ENCODE results near the gene LMLN. TPM values are rescaled to one million over a fixed set of nuclear protein-coding genes. Genes with fewer than 3 reads are reported as not detected.
"Not testable (repeated sequence)": the region's sequence is repeated elsewhere in the genome, so short reads cannot be mapped to it uniquely, and the experiment has no call there.

LMLN gene
- total RNA-seq, 1 donor from 2014 or later, result 2.7 TPM

DNA sequence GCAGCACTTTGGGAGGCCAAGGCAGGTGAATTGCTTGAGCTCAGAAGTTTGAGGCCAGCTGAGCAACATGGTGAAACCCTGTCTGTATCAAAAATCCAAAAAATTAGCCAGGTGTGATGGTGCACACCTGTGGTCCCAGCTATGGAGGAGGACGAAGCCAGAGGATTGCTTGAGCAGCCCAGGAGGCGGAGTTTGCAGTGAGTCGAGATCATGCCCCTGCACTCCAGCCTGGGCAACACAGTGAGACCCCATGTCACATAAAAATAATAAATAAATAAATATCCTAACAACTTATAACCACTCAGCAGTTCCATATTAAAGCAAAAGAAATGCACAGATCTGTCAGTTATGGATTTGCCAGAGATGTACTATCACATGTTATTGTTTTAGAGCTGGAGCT is 62.6 kb downstream of the LMLN start:
- no peak for ATAC-seq
- DNase-seq (ENCODE audit: low spot score), result no peak

- ATAC-seq, result no peak
- DNase-seq (ENCODE audit: low spot score), result no peak
Measured at GRCh38 chr3:198025644-198026043, 65.6 kb downstream of the LMLN start.

GRCh38 chr3:198026620-198027019 is 66.6 kb downstream of the LMLN start:
- ATAC-seq (no peak), DNase-seq (ENCODE audit: low spot score) (no peak)

- ATAC-seq, result peak; percentile 53
- DNase-seq (ENCODE audit: low spot score), result no peak
Measured at GRCh38 chr3:198027045-198027798, 67.2 kb downstream of the LMLN start.

- ATAC-seq (peak; percentile 77), DNase-seq (ENCODE audit: low spot score) (no peak)
Measured at GRCh38 chr3:198027799-198028390, 67.9 kb downstream of the LMLN start.

DNA sequence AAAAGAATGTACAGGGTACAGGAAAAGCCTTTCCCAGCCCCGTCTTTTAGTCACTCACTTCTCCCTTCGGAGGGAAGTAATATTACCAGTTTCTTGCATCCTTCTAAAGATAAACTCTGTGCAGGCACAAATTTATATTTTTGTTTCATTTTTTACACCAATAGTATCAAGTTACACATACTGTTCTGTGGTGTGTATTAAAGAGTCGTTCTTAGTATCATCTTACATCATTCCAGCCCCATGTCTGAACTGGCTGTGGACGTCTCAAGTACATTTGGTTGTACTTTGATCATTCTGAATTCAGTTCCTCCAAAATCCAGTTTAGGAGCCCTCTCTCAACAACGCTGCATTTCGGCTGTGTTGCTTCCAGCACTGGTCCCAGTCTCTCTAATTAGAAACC is 68.7 kb downstream of the LMLN start:
- ATAC-seq (no peak), DNase-seq (ENCODE audit: low spot score) (no peak)

DNA sequence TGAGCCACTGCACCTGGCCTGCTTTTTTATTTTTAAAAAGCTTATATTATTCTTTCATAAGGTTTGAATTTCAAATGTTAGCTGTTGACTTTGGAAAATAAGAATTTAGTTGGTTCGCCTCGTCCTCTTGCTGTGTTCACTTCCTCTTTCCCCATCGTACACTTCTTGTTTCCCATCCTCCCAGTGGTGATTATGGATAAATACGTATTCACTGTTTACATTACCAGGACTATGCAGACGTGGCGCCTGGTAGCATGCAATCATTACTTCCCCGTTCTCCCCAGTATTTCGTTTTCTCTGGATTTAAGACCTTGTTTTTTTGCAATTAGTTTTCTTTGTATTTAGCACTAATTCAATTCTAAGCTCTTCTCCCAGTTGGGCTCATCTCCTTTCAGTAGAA is 70.1 kb downstream of the LMLN start:
- no peak for DNase-seq (ENCODE audit: low spot score)
- no peak for ATAC-seq

- DNase-seq (ENCODE audit: low spot score) (no peak), ATAC-seq (no peak)
Measured at GRCh38 chr3:198030726-198031125, 70.7 kb downstream of the LMLN start.

DNA sequence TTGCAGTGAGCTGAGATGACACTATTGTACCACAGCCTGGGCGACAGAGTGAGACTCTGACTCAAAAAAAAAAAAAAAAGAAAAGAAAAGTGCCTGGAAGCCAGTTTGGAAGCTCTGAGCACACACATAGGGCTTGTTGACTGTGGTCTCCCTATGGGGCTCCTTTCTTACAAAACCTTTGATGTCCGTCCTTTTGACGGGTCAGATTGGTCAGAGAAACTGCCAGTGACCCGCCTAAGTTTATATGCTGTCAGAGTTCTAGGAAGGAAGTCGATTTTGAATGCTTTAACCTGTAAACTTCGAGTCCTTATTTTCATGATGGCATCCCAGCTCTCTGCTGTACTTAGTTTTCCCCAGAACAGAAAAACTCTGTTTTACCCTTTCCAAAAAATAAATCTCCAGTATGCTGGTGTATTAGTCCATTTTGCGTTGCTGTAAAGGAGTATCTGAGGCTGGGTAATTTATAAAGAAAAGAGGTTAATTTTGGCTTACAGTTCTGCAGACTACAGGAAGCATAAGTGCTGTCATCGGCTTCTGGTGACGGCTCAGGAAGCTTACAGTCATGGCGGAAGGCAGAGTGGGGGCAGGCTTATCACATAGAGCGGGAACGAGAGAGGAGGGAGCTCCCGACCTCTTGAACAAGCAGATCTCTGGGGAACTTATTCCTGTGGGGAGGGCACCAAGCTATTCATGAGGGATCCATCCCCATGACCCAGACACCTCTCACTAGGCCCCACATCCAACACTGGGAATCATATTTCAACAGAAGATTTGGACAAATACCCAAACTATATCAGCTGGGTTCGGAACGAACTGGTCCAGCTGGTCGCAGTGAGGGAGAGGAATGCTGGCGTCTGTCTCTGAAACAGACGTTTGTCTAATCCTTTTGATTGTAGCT is 72.3 kb downstream of the LMLN start:
- DNase-seq (ENCODE audit: low spot score), result no peak
- peak; percentile 47 for ATAC-seq

GRCh38 chr3:198043119-198043518 is 83.1 kb downstream of the LMLN start:
- no peak for DNase-seq (ENCODE audit: low spot score)
- ATAC-seq, result no peak

GRCh38 chr3:198046120-198046857 is 86.3 kb downstream of the LMLN start:
- no peak for ATAC-seq
- no peak for DNase-seq (ENCODE audit: low spot score)

GRCh38 chr3:198048445-198048844 is 88.4 kb downstream of the LMLN start:
- DNase-seq (ENCODE audit: low spot score), result no peak
- ATAC-seq, result no peak

- no peak for ATAC-seq
- DNase-seq (ENCODE audit: low spot score), result no peak
Measured at GRCh38 chr3:198051836-198052235, 91.8 kb downstream of the LMLN start.

GRCh38 chr3:198053462-198053861 is 93.4 kb downstream of the LMLN start:
- ATAC-seq; DNase-seq (ENCODE audit: low spot score): not testable (repeated sequence)

- ATAC-seq (peak; percentile 76), DNase-seq (ENCODE audit: low spot score) (no peak)
Measured at GRCh38 chr3:198061119-198062067, 101.4 kb downstream of the LMLN start.

DNA sequence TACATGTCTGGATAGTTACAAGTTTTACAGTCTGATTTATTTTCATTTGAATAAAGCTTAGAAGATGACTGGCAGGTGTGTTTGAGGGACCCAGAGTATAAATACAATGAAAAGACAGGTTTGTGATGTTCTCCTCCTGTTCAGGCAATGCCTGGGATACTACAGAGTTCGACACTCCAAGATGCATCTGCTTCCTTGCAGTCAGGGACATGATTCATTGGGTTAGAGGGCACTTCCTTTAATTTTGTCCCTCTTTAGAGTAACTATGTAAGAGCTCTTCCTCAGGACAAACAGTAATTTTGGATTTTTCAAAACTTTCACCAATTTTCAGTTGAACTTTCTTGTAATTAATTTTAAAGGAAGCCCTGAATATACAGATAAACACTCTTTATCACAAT is 102.0 kb downstream of the LMLN start:
- ATAC-seq (peak; percentile 37), DNase-seq (ENCODE audit: low spot score) (no peak)

DNA sequence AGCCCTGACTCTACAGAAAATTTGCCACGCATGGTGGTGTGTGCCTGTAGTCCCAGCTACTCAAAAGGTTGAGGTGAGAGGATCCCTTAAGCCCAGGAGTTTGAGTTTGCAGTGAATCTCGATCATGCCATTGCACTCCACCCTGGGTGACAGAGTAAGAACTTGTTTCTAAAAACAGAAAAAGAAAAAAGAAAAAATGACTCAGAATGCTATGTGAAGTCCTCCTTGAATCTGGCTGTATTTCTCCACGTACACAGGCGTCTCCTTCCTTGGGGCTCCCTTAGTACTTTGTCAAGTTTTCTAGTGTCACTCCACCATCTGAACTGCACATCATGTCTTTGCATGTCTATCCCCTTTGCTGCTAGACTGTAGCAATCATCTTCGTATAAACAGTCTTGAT is 104.4 kb downstream of the LMLN start:
- DNase-seq (ENCODE audit: low spot score) (no peak), ATAC-seq (no peak)

DNA sequence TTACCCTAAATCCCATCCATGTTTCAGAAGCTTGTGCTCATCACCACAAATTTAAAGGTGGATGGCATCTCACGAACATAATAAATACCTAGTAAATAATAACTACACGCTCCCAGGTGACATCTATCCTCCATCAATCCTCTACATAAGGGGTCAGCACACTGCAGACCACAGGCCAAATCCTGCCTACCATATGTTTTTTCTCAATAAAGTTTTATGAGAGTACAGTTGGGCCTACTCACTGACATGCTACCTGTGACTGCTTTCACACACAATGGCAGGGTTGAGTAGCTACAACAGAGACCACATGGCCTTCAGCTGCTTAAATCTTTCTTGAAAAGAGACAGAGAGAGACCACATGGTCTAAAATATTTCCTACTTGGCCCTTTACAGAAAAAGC is 105.9 kb downstream of the LMLN start:
- ATAC-seq (no peak), DNase-seq (ENCODE audit: low spot score) (no peak)

GRCh38 chr3:198067416-198067815 is 107.4 kb downstream of the LMLN start:
- no peak for DNase-seq (ENCODE audit: low spot score)
- no peak for ATAC-seq

- no peak for DNase-seq (ENCODE audit: low spot score)
Measured at GRCh38 chr3:198070871-198071270, 110.9 kb downstream of the LMLN start.

More at GRCh38 chr3:198070871-198071270, 110.9 kb downstream of the LMLN start:
- no peak for ATAC-seq
